GM18505 (cell line): ENCODE measurements around the gene ANKS4B.

Source experiments
- ATAC-seq: cut with Tn5 transposase; IDR thresholded peaks from one replicate; pipeline ENCODE4 v1.9.1; 2021; ENCODE audit not compliant: unreplicated experiment
- POLR2A ChIP-seq: IDR thresholded peaks from 4 replicates; pipeline ENCODE4 v1.6.1; 2011; ENCODE audit warnings: borderline replicate concordance; ENCODE audit not compliant: insufficient read depth, insufficient read length; ENCODE audit errors: extremely low read depth

ANKS4B gene

GRCh38 chr16:21302454-21302853 lies 69.0 kb downstream of the ANKS4B start:
- TF ChIP-seq POLR2A, result no peak
- ATAC-seq, result no peak

GRCh38 chr16:21302898-21303528 lies 69.5 kb downstream of the ANKS4B start:
- TF ChIP-seq POLR2A, result no peak
- no peak for ATAC-seq
